Stimulated activated CD4-positive, alpha-beta T cell treated with anti-CD3 and anti-CD28 coated beads, Interleukin-4, amount 100 ng/mL, for 48 hours (primary cell): ENCODE measurements around the gene GCHFR.
A peak's percentile ranks its signal among the peaks of the same experiment; 100 is the strongest.

Source experiments
- DNase-seq, 2 donors: peaks; one replicate each; pipeline ENCODE4 v3.0.0-alpha.2; 2020; ENCODE audit warnings: low read depth in 2 of 2

Gene GCHFR

DNA sequence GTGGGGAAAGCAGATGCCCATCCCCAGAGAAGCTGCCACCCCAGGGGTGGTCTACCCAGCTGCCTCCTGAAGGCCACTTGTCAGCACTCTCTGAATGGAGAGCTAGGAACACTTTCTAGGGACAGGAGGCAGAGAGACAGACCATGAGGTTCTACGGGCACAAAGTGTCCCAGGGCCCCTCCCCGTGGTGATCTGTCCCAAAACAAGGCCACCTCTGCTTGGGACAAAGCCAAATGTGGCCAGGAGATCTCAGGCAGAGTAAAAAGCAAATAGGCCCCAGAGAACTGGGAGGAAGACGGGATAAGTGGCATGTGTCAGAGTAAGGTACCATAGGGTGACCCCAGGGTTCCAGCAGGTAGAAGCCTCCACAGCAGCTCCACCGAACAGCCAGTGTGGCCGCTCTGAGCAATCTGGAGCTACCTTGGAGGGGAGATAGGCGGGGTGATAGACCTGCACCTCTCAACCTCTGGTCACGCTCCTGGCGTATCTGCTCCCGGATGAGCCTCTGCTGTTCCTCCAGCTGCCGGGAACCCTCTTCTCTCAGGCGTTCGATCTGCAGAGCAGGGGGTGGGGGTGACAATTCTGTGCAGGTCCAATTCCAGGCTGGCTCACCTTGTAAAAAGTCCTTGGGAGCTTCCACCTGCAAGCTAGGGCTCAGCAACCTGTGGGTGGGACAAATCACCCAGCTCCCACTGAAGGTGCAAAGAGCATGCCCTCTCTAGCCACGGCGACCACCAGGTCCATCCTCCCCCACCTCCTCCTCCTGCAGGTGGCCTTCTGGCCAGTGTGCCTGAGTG is 12.1 kb downstream of the GCHFR start:
- DNase-seq: no peak

GRCh38 chr15:40776537-40777141 is 12.8 kb downstream of the GCHFR start:
- no peak for DNase-seq

GRCh38 chr15:40782609-40783227 is 18.9 kb downstream of the GCHFR start:
- DNase-seq: peak; percentile 62 to 68

- no peak for DNase-seq
Measured at GRCh38 chr15:40785164-40785563, 21.3 kb downstream of the GCHFR start.

DNA sequence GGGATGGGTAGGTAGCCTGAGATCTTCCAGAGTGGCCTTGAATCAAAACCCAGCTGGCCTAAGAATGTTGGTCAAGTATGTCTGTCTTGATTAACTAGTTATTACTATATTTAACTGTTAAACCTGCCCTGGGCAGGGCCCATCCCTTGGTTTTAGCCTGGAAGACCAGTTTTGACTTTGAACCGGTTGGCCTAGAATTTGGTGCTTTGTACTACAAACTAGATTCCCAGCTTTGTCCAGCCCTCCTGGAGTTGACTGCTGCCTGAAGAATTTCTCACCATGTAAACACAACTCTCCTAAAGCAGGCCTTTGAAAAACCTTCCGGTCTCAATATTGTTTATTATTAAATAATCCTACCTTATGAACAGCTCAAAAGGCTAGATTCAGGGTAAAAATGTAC is 21.9 kb downstream of the GCHFR start:
- no peak for DNase-seq

- DNase-seq: peak; percentile 38 to 53
Measured at GRCh38 chr15:40787344-40787841, 23.5 kb downstream of the GCHFR start.

DNA sequence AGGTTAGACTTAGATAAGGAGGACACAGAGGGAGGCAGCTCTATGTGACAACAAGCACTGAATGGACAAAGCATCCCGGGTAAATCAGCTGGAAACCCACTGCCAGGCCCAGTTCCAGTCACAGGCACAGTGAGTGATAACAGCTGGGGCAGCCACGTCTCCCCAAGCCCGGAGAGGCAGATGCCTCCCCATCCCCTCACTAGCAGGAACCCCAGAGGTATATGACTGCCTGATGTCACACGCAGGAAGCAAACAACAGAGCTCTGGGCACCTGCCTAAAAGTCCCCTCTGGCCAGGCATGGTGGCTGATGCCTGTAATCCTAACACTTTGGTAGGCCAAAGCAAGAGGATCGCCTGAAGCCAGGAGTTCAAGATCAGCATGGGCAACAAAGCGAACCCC is 24.1 kb downstream of the GCHFR start:
- DNase-seq: no peak

DNA sequence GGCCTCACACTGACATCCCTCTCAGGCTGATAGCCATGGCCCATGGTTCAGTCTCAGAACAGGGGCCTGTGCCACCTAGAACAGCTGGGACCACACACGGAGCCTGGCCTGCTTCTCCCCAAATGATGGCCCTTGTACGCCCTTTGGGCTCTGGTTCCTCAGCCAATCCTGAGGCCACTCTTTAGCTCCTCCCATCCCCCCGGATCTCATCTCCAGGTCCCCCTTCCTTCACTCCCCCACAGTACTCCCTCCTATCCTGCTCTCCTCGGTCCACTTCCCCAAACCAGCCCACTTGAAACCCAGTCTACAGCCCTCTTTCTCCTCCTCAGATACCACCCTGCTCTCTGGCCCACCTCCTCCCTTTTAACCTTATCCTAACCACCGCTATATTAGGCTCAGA is 25.3 kb downstream of the GCHFR start:
- DNase-seq: no peak

GRCh38 chr15:40789999-40790398 is 26.1 kb downstream of the GCHFR start:
- no peak for DNase-seq

GRCh38 chr15:40790718-40791117 is 26.9 kb downstream of the GCHFR start:
- DNase-seq: no peak

GRCh38 chr15:40792394-40792793 is 28.5 kb downstream of the GCHFR start:
- DNase-seq: no peak

DNA sequence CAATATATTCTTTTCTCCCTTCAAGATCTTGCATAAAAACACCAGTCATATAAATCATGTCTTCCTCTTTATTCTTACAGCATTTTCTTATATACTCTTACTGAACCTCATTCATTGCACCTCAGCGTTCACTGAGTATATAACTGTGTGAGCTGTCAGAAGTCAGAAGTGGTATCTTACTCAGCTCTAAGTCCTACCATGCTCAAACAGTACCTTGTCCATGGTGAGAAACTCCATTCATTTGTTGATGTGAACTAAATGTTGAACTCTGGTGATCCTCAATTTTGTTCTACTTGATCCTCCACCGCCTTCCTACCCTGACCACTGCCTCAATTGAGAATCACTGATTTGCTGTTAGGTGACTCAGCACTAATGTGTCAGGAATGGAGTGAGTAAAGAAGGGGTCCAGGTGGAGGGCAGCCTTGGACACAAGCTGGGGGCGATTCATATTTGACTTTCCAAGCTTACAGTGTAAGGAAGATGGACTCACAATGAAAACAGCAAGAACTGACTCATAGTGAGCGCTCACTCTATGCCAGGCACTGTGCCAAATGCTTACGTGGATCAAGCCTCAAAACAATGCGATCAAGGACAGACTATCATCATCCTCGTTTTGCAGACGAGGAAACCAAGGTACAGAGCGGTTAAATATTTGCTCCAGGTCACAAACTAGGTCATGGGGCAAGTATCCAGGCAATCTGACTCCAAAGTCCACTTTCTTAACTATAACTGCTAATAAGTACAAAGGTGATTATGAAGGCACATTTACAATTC is 29.5 kb downstream of the GCHFR start:
- DNase-seq: peak in 1 of 2 donors; percentile 43

- no peak for DNase-seq
Measured at GRCh38 chr15:40796041-40796440, 32.2 kb downstream of the GCHFR start.

- no peak for DNase-seq
Measured at GRCh38 chr15:40796512-40796911, 32.6 kb downstream of the GCHFR start.

DNA sequence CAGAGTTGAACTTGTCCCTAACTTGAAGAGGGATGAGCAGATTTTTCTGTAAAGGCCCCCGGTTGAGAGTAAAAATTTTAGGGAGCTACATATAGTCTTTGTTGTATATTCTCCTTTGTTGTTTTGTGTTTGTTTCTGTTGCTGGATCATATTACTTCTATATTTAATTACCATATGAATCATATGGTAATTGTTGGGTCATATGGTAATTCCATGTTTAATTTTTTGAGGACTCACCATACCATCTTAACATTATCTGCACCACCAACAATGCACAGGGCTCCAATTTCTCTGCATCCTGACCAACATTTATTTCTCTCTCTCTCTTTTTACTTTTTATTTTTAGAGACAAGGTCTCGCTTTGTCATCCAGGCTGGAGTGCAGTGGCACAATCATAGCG is 35.7 kb downstream of the GCHFR start:
- no peak for DNase-seq

- DNase-seq: no peak
Measured at GRCh38 chr15:40803076-40803475, 39.2 kb downstream of the GCHFR start.

GRCh38 chr15:40803688-40804087 is 39.8 kb downstream of the GCHFR start:
- no peak for DNase-seq

- DNase-seq: no peak
Measured at GRCh38 chr15:40806672-40807027, 42.8 kb downstream of the GCHFR start.

- DNase-seq: peak; percentile 93 to 94
Measured at GRCh38 chr15:40807028-40807887, 43.4 kb downstream of the GCHFR start, which contains the start of the genes DNAJC17 and ZFYVE19. Gene DNAJC17, minus strand, starts transcription at chr15:40807473. Its CDS starts 27 bp downstream, at chr15:40807446. Gene ZFYVE19, plus strand, starts transcription at chr15:40807089. Its CDS starts 501 bp downstream, at chr15:40807590.

DNA sequence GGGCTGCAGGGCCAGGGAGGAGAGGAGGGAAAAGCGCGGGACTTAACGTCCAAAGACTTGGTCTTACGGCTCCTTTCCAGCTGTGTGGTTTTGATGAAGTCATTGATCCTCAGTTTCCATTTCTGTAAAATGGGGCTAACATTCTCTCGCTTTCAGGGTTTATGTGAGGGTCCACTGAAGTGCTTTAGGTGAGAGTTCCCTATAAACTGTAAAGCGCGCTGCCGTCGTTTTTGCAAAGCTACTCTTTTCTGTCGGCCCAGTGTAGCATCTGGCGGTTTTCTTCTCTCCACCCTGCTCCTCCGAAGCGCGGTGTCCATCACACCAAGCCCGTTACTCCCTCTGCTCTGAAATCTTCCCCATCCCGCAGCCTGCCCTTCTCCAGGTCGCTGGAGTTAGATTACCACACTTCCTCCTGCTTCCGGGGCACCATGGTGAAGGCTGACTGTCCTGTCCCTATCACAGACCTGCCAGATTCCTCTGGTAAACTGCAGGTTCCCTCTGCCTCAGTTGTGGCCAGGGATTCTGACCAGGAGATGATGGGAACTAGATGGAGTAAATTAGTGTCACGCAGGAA is 44.1 kb downstream of the GCHFR start:
- DNase-seq: no peak
